SJSA1 (cell line): ENCODE results near the gene PLCL2. TPM values are rescaled to one million over a fixed set of nuclear protein-coding genes. Genes with fewer than 3 reads are reported as not detected.
A peak's percentile ranks its signal among the peaks of the same experiment; 100 is the strongest.

ENCODE experiments used
- DNase-seq, 2 experiments: peaks; one replicate each; pipeline ENCODE4 v3.0.0-alpha.2; 2015 to 2020; ENCODE audit warnings: low spot score in 2 of 2, low read depth in 1 of 2
- H3K27ac ChIP-seq: fragments of 250-450 bp; sonication (Bioruptor Pico); 2 replicates; pipeline ENCODE4 v1.5.1; 2020; ENCODE audit warnings: mild to moderate bottlenecking, moderate library complexity
- H3K27me3 ChIP-seq: fragments of 250-450 bp; sonication (Bioruptor Pico); replicated peaks from 2 replicates; pipeline ENCODE4 v1.5.1; 2020; ENCODE audit warnings: mild to moderate bottlenecking, moderate library complexity
- H3K36me3 ChIP-seq: fragments of 250-450 bp; sonication (Bioruptor Pico); 2 replicates; pipeline ENCODE4 v1.5.1; 2020; ENCODE audit warnings: mild to moderate bottlenecking
- H3K4me1 ChIP-seq: fragments of 250-450 bp; sonication (Bioruptor Pico); replicated peaks from 2 replicates; pipeline ENCODE4 v1.6.1; 2021; ENCODE audit warnings: mild to moderate bottlenecking
- H3K4me3 ChIP-seq: fragments of 250-450 bp; sonication (Bioruptor Pico); 2 replicates; pipeline ENCODE4 v1.5.1; 2020; ENCODE audit warnings: mild to moderate bottlenecking
- H3K9me3 ChIP-seq: fragments of 250-450 bp; sonication (Bioruptor Pico); replicated peaks from 2 replicates; pipeline ENCODE4 v1.5.1; 2020; ENCODE audit warnings: mild to moderate bottlenecking
- total RNA-seq: library from RNA; depleted of rRNA; stranded (reverse); fragments of >200 nt; shearing (Covaris generic); gene quantifications from 2 replicates; pipeline ENCODE4 v1.2.3, GENCODE V29; 2014; rRNA removed

Gene PLCL2
- total RNA-seq: 6.7 and 9.3 TPM in 2 replicates

- no peaks in the 10 kb centered on the region for H3K9me3 ChIP-seq
- peak within 1 kb of the TSS; percentile 67 for H3K27ac ChIP-seq
- peaks cover 7% of the 10 kb centered on the region; the same call in 1 of the 2 replicates for H3K36me3 ChIP-seq
- peak in 1 of 2 experiments; percentile 60 for DNase-seq
- H3K27me3 ChIP-seq: no peaks in the 10 kb centered on the region
- peak within 1 kb of the TSS; percentile 84 for H3K4me3 ChIP-seq
- H3K4me1 ChIP-seq: peaks cover 37% of the 10 kb centered on the region
Measured at GRCh38 chr3:16884748-16885592, at the start of gene PLCL2. TSS of gene PLCL2 (plus strand) at chr3:16884955. CDS start at chr3:16885040, 85 bp downstream.

- no peaks in the 10 kb centered on the region for H3K9me3 ChIP-seq
- no peaks in the 10 kb centered on the region; the same call in 1 of the 2 replicates for H3K4me1 ChIP-seq
- DNase-seq: no peak
- H3K27ac ChIP-seq: no peak overlapping the region
- no peak overlapping the region for H3K4me3 ChIP-seq
- H3K27me3 ChIP-seq: no peaks in the 10 kb centered on the region; the same call in 1 of the 2 replicates
- no peaks in the 10 kb centered on the region for H3K36me3 ChIP-seq
Measured at GRCh38 chr3:16836505-16837237, 48.1 kb upstream of the PLCL2 start.

GRCh38 chr3:16837602-16838001, 47.2 kb upstream of the PLCL2 start:
- Histone ChIP-seq H3K4me1 (no peaks in the 10 kb centered on the region; the same call in 1 of the 2 replicates), H3K36me3 (no peaks in the 10 kb centered on the region), H3K9me3 (no peaks in the 10 kb centered on the region), H3K4me3 (no peak overlapping the region), H3K27ac (no peak overlapping the region), H3K27me3 (no peaks in the 10 kb centered on the region; the same call in 1 of the 2 replicates)
- no peak for DNase-seq

- Histone ChIP-seq H3K27me3 (no peaks in the 10 kb centered on the region; the same call in 1 of the 2 replicates), H3K36me3 (no peaks in the 10 kb centered on the region), H3K9me3 (no peaks in the 10 kb centered on the region), H3K4me1 (no peaks in the 10 kb centered on the region; the same call in 1 of the 2 replicates), H3K4me3 (no peak overlapping the region), H3K27ac (no peak overlapping the region)
- no peak for DNase-seq
Measured at GRCh38 chr3:16838561-16838960, 46.2 kb upstream of the PLCL2 start.

GRCh38 chr3:16839271-16840100, 45.3 kb upstream of the PLCL2 start:
- no peak overlapping the region for H3K27ac ChIP-seq
- no peak for DNase-seq
- no peaks in the 10 kb centered on the region; the same call in 1 of the 2 replicates for H3K4me1 ChIP-seq
- H3K4me3 ChIP-seq: no peak overlapping the region
- no peaks in the 10 kb centered on the region for H3K36me3 ChIP-seq
- H3K27me3 ChIP-seq: no peaks in the 10 kb centered on the region; the same call in 1 of the 2 replicates
- H3K9me3 ChIP-seq: no peaks in the 10 kb centered on the region

GRCh38 chr3:16840101-16840424, 44.7 kb upstream of the PLCL2 start:
- no peak for DNase-seq
- H3K4me1 ChIP-seq: no peaks in the 10 kb centered on the region; the same call in 1 of the 2 replicates
- no peak overlapping the region for H3K27ac ChIP-seq
- no peaks in the 10 kb centered on the region; the same call in 1 of the 2 replicates for H3K27me3 ChIP-seq
- H3K36me3 ChIP-seq: no peaks in the 10 kb centered on the region
- no peak overlapping the region for H3K4me3 ChIP-seq
- no peaks in the 10 kb centered on the region for H3K9me3 ChIP-seq

- Histone ChIP-seq H3K27me3 (no peaks in the 10 kb centered on the region; the same call in 1 of the 2 replicates), H3K27ac (no peak overlapping the region), H3K36me3 (no peaks in the 10 kb centered on the region), H3K4me1 (no peaks in the 10 kb centered on the region; the same call in 1 of the 2 replicates), H3K9me3 (no peaks in the 10 kb centered on the region), H3K4me3 (no peak overlapping the region)
- DNase-seq: no peak
Measured at GRCh38 chr3:16841041-16841753, 43.6 kb upstream of the PLCL2 start.

- H3K27me3 ChIP-seq: no peaks in the 10 kb centered on the region
- H3K9me3 ChIP-seq: no peaks in the 10 kb centered on the region
- H3K4me3 ChIP-seq: no peak overlapping the region
- no peak for DNase-seq
- no peaks in the 10 kb centered on the region for H3K36me3 ChIP-seq
- H3K27ac ChIP-seq: no peak overlapping the region
- H3K4me1 ChIP-seq: no peaks in the 10 kb centered on the region; the same call in 1 of the 2 replicates
Measured at GRCh38 chr3:16841904-16842271, 42.9 kb upstream of the PLCL2 start.

GRCh38 chr3:16842272-16843270, 42.2 kb upstream of the PLCL2 start:
- no peaks in the 10 kb centered on the region for H3K9me3 ChIP-seq
- H3K4me3 ChIP-seq: no peak overlapping the region
- H3K36me3 ChIP-seq: no peaks in the 10 kb centered on the region
- no peak overlapping the region for H3K27ac ChIP-seq
- H3K27me3 ChIP-seq: no peaks in the 10 kb centered on the region
- H3K4me1 ChIP-seq: no peaks in the 10 kb centered on the region
- no peak for DNase-seq

GRCh38 chr3:16844222-16844621, 40.5 kb upstream of the PLCL2 start:
- Histone ChIP-seq H3K27ac (no peak overlapping the region), H3K27me3 (no peaks in the 10 kb centered on the region), H3K4me1 (no peaks in the 10 kb centered on the region), H3K36me3 (no peaks in the 10 kb centered on the region), H3K4me3 (no peak overlapping the region), H3K9me3 (no peaks in the 10 kb centered on the region)
- no peak for DNase-seq

- DNase-seq: no peak
- Histone ChIP-seq H3K36me3 (no peaks in the 10 kb centered on the region), H3K9me3 (no peaks in the 10 kb centered on the region), H3K27ac (no peak overlapping the region), H3K4me1 (no peaks in the 10 kb centered on the region; the same call in 1 of the 2 replicates), H3K27me3 (no peaks in the 10 kb centered on the region), H3K4me3 (no peak overlapping the region)
Measured at GRCh38 chr3:16844791-16845190, 40.0 kb upstream of the PLCL2 start.
